Ureter (tissue), 1 donor: Measurements from ENCODE around the gene GLMN. TPM values are rescaled to one million over a fixed set of nuclear protein-coding genes. Genes with fewer than 3 reads are reported as not detected.

Source experiments
- DNase-seq: peaks from one replicate; pipeline ENCODE4 v3.0.0-alpha.2; 2020; ENCODE audit warnings: low spot score
- total RNA-seq: library from RNA; stranded (reverse); gene quantifications from one replicate; pipeline ENCODE4 v1.2.4, GENCODE V29; 2023
- donor health status: DM: yes; HTN: yes; CAD: no.

GLMN gene, protein sequence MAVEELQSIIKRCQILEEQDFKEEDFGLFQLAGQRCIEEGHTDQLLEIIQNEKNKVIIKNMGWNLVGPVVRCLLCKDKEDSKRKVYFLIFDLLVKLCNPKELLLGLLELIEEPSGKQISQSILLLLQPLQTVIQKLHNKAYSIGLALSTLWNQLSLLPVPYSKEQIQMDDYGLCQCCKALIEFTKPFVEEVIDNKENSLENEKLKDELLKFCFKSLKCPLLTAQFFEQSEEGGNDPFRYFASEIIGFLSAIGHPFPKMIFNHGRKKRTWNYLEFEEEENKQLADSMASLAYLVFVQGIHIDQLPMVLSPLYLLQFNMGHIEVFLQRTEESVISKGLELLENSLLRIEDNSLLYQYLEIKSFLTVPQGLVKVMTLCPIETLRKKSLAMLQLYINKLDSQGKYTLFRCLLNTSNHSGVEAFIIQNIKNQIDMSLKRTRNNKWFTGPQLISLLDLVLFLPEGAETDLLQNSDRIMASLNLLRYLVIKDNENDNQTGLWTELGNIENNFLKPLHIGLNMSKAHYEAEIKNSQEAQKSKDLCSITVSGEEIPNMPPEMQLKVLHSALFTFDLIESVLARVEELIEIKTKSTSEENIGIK
- total RNA-seq, result 13.9 TPM

DNA sequence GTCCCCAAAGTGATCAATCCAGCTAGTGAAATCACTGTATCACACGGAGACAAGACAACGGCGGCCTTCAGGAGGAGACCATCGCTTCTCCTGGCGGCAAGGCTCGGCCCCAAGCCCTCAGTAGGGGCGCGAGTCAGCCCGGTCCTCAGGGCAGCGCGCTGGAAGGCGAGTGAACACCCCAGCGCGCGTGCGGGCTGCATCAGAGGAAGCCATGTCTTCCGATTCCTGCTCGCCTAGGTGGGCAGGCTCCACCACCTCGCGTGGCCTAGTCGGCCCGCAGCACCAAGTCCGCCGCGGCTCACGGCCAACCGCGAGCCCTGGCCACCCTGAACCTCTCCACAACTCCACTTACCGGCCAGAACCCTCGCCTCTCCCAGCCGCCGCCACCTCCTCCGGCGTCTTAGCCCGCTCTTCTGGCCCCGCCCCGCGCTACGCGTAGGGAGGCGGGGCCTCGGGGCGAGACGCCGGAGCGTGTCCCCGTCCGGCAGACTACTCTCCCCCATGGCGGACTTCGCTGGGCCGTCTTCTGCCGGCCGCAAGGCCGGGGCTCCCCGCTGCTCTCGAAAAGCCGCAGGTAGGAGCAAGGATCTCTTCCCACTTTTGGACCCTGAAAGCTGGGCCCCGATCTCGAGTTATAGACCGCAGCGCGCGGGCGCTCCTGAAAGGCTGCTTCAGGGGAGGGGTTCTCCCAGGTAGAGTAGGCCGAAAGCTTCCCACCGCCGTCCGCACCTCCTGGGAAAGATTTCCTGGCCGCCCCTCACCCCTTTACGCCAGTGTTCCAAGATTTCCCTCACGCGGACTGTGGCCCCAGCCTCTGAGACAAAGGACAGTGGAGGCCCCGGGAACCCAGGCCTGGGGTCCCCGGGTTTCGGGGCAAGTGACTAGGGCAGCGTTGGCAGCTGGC, at the start of gene GLMN, which contains the start of gene RPAP2:
GLMN (minus strand) TSS at position 415 of the 904 bp plus-strand sequence. CDS start 988 bp downstream, outside the sequence.
RPAP2 (plus strand) TSS at position 487 of the 904 bp plus-strand sequence; CDS start at position 502, 15 bp downstream.
- DNase-seq, result peak; percentile 79

GRCh38 chr1:92346866-92347640, 48.3 kb upstream of the GLMN start:
- no peak for DNase-seq

DNA sequence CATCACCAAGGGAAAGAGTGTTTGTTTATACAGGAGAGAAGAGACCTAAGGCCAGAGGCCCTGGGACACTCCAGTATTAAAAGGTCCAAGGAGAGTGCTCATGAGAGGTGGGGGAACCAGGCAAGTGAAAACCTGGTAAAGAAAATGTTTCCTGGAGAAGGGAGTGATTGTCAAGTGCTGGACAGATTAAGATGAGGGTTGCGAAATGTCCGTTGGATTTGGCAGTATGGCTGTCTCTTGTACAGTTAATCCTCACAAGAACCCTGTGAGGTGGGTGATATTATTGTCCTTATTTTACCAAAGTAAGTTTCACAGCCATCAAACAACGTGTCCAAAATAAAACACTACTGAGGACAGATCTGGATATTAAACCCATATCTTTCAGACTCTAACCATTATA, 44.3 kb upstream of the GLMN start:
- DNase-seq, result no peak

- no peak for DNase-seq
These were observed 43.6 kb upstream of the GLMN start for GRCh38 chr1:92342401-92342800.

DNA sequence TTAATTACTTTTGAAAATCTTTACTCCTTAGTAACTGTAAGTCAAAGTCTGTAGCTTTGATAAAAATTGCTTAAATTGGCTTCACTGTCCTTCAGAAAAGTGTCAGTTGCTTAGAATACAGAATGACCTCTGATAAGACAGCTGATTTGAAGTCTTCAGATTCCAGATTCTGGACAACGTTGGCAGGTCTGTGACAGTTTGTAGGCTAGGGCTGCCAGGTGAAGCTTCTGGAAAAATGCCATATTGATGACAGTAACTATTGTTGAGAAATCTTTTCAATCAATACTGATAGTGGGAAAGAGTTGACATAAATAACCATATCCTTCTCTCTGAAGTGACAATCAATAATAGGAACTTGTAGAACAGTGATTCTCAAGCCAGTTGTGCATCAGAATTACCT, 41.4 kb upstream of the GLMN start:
- DNase-seq, result no peak

DNA sequence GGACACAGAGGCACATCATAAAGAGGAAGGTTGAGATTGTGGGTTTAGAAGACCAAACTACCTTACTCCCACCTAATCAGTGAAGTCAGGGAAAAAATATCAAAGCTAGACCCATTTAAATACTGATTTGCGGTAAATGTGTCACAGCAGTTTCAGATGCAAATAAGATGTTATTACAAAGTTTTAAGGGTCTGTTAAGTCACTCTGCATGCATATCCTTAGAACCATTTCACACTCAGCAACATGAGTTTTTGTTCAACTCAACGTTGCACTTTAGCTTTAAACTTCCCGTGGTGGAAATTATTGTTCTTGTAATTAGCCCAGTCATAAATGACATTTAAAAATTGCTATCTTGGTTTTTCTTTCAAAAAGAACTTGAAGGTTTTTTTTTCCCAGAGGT, 34.9 kb upstream of the GLMN start:
- DNase-seq, result no peak

DNA sequence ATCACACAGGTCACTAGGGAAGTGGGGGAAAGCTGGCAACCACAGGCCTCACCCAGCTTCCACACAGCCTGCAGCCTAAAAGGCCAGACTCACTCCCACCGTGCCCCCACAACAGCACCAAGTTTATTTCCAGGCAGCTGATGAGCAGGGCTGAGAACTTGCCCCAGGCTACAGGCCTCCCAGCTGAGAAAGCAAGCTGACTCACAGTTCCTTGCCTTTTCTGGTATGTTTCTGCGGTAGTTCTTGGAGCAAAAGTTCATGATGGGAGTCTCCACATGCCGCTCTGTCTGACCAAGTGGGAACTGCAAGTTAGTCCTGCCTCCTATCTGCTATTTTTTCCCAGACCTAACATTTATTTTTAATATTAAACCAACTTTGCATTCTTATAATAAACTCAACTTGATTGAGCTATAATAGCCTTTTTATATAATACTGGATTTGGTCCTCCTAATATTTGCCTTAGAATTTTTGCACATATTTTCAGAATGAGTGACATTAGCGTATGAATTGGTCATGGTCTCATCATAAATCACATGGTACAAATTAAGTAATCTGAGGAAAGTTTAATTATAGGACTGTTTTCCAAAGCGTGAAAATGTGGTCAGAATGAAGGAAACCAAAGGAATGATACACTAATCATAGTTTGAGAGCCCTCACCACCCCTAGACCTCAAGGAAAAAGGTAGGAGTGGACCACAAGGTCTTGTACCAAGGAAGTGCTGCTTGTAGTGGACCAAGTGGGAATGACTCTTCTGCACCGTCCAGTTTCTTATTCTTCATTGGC, 30.8 kb upstream of the GLMN start:
- DNase-seq, result no peak

GRCh38 chr1:92327794-92328193, 29.0 kb upstream of the GLMN start:
- no peak for DNase-seq

DNA sequence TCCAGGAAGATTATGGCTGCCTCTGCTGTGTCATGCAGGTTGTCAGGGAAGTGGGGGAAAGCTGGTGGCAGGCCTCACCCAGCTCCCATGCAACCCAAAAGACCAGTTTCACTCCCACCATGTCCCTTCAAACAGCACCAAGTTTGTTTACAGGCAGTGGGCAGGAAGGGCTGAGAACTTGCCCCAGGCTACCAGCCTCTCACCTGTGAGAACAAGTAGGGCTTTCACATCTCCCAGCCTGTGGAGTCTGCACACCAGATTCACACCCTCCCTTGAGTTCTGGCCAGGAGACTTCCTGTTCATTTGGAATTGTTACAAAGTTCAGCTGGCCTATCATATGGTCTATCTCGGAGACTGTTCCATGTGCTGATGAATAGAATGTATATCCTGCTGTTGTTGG, 27.9 kb upstream of the GLMN start:
- DNase-seq, result no peak

DNA sequence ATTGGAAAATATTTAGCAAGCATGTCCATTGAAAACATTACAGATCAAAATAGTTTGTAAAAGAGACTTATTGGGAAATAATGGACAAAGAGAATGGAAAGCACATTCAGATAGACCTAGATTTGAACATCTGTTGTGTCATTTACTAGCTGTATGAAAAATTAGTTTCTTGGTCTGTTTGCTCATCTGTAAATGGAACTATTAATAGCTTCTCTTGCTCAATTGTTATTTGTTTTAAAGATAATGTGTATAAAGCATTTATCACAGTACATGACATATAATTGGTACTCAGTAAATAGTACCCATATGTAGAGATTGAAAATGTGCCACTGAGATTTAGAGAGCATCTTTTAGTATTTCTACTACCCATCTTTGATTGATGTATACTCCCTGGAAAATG, 26.0 kb upstream of the GLMN start:
- no peak for DNase-seq

DNA sequence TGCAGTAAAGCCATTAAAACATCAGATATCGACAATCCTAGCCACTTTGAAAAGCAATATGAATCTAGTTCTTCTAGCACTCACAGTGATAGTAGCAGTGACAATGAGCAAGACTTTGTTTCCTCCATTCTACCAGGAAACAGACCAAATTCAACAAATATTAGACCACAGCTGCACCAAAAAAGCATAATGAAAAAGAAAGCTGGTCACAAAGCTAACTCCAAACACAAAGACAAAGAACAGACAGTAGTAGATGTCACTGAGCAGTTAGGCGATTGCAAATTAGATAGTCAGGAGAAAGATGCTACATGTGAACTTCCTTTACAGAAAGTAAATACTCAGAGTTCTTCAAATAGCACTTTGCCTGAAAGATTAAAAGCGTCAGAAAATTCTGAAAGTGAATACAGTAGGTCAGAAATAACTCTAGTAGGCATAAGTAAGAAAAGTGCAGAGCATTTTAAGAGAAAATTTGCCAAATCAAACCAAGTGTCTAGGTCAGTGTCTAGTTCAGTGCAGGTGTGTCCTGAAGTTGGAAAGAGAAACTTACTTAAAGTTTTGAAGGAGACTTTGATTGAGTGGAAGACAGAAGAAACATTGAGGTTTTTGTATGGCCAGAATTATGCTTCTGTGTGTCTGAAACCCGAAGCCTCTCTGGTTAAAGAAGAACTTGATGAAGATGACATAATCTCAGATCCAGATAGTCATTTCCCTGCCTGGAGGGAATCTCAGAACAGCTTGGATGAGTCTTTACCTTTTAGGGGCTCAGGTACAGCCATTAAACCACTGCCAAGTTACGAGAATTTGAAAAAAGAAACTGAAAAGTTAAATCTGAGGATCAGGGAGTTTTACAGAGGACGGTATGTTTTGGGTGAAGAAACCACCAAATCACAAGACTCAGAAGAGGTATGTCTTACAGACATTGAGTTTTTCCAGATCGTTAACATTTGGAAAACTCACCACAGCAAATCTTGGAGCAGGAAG, 25.0 kb upstream of the GLMN start:
- no peak for DNase-seq

DNA sequence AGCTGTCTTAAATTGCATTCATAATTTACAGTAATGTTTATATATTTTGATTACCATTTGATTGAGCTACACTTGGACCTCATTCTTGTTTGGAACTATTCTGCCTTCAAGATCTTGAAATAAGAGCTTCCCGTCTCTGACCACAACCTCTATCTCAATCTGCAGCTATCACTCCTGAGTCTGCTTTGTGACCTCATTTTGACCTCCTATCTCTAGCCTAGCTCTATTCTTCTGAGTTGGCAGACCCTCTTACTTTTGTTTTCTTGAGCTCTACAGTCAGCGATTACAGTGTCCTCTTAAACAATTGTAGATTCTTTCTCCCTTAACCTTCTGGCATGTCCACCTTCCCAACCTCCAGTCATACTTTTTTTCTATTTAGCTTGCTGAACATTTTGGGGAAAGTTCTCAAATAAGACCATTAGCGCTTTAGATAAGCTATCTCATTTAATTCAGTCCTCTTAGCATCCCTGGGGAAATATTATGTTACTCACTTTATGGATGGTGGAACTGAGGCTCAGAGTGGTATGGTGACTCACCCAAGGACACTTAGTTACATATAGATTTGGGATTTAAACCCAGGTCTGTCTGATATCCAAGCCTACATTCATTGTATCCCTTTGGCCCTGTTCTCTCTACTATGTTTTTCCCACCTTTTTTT, 19.2 kb upstream of the GLMN start:
- DNase-seq, result no peak

DNA sequence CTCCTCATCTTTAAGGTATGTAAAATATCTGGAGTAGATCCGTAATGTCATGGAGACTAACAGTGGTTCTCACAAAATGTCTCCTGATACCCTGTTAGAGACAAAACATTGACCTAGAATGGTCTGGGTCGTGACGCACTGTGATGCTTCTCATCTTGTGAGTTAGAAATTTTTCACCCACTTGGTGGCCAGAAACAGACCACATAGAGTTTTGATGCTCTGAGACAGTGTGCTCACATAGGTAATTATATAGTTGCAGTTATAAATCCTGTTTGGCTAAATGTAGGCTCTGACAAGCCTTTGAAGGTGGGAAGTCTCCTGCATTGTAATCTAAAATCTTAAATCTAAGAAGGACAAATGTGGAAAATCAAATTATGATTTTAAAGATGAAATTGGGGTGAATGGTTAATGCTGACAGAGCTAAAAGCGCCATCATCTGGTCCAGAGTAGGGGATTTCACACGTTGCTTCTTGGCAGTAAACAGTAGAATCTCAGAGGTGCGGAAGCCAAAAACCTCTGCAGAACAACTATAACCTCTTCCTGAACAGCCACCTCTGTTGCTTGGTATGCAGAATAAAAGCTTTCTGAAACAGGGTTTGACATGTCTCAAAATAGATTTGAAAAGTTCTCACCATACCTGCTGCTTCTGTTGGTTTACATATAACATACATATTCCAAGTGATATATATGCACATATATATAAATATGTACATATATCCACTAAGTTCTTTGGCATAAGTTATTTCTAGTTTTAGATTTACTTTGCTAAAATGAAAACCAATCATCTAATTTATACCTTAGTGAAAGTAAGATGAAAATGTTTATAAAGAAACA, 17.2 kb upstream of the GLMN start:
- DNase-seq, result no peak

DNA sequence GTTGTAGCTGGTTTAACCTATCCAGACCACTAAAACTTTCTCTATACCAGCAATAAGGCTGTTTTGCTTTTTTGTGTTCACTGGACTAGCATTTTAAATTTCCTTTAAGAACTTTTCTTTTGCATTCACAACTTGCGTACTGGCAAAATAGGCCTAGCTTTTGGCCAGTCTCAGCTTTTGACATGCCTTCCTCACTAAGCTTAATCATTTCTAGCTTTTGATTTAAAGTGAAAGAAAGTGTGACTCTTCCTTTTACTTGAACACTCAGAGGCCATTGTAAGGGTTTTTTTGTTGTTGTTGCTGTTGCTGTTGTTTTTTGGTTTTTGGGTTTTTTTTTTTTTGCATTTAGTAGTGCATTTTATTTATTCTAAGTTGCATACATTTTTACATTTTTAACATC, 15.2 kb upstream of the GLMN start:
- DNase-seq, result no peak

DNA sequence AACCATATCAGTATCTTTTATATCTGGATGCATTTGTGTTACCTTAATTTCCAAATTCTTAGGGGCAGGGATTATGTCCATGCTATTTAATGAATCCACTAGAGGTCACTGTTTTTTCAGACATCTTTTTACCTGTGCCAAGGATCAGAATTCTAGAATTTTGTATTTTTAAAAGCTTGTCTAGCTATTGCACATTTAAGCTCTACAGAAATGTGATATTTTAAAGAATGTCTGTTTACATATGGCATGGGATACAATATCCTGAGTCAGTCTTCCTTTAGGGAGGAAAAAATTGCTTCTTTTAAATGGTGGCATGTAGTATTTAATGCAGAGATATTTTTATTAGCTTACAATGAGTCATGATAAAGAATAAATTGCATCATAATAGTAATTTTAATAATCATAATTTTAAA, 11.4 kb upstream of the GLMN start:
- DNase-seq, result no peak

DNA sequence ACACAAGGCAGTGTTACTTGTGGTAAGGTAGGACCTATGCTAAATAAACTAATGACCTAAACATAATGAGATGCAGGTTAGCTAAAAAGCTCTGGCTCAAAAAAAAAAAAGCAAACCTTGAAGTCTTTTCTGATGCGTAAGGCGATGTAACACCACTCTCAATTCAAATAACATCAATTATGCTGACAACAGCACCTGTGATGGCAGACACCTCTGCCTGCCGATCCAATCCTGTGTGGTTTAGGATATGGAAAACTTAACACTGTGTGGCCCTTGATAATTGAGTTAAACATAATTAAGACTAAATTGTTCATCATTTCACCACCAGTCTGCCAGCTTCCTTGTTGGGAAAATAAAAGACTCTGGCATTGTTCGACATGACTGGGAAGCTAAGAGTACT, 9.2 kb upstream of the GLMN start:
- no peak for DNase-seq

DNA sequence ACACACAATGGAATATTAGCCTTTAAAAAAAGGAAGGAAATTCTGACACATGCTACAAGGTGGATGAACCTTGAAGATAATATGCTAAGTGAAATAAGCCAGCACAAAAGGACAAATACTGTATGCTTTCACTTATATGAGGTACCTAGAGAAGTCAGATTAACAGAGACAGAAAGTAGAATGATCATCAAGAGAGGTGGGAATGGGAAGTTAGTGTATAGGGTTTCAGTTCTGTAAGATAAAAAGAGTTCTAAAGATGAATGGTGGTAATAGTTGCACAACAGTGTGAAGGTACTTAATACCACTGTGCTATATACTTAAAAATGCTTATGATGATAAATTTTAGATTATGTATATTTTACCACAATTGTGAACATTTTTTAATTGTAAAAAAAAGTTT, 7.2 kb upstream of the GLMN start:
- DNase-seq, result no peak

DNA sequence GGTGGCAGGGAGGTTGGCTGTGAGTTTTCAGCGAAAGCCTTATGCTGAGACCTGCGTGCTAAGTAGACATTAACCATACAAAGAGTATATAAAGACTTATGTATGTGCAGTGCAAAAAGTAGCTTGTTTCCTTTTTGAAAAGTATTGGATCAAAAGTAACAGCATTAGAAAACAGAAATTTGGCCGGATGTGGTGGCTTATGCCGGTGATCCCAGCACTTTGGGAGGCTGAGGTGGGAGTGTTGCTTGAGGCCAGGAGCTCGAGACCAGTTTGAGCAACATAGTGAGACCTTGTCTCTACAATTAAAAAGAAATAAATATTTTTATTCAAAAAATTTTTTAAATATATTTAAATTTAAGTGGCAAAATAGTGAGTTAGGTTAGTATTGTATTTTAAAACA, 2.2 kb upstream of the GLMN start:
- DNase-seq, result no peak
